Spleen (tissue), 11 donors: ENCODE results near the gene TM4SF4. TPM values are rescaled to one million over a fixed set of nuclear protein-coding genes. Genes with fewer than 3 reads are reported as not detected.

ENCODE experiments used
- DNase-seq: peaks from one replicate; pipeline ENCODE4 v3.0.0-alpha.2; 2020
- H3K27ac ChIP-seq, 8 donors: fragments of 200-600 bp; sonication (generic) in 7 of 8; 1 replicate in 4 of 8; 2 replicates in 4 of 8; pipeline versions ENCODE4 v1.5.0 to v1.8.0; 2016 to 2021; ENCODE audit warnings: inconsistent platforms in 4 of 8, mild to moderate bottlenecking in 4 of 8, moderate library complexity in 1 of 8
- H3K27me3 ChIP-seq, 7 donors: fragments of 200-600 bp; sonication (generic) in 6 of 7; replicated peaks in 1 of 7; 1 replicate in 4 of 7; 2 replicates in 3 of 7; pipeline versions ENCODE4 v1.5.0 to v1.8.0; 2016 to 2021; ENCODE audit warnings: inconsistent platforms in 3 of 7, mild to moderate bottlenecking in 1 of 7
- H3K36me3 ChIP-seq, 6 donors: fragments of 200-600 bp; sonication (generic) in 5 of 6; 1 replicate in 4 of 6; 2 replicates in 2 of 6; pipeline versions ENCODE4 v1.5.0 to v1.8.0; 2016 to 2021; ENCODE audit warnings: inconsistent platforms in 2 of 6
- H3K4me1 ChIP-seq, 6 donors: fragments of 200-600 bp; sonication (generic) in 5 of 6; 1 replicate in 3 of 6; 2 replicates in 3 of 6; pipeline versions ENCODE4 v1.5.0 to v1.8.0; 2016 to 2021; ENCODE audit warnings: inconsistent platforms in 3 of 6
- H3K4me3 ChIP-seq, 8 donors: fragments of 200-600 bp; sonication (generic) in 7 of 8; 1 replicate in 4 of 8; 2 replicates in 4 of 8; pipeline versions ENCODE4 v1.5.0 to v1.8.0; 2016 to 2021; ENCODE audit warnings: inconsistent platforms in 4 of 8, mild to moderate bottlenecking in 4 of 8, moderate library complexity in 2 of 8
- H3K9me3 ChIP-seq, 8 donors: fragments of 200-600 bp; sonication (generic) in 7 of 8; 1 replicate in 4 of 8; 2 replicates in 4 of 8; pipeline versions ENCODE4 v1.5.0 to v1.8.0; 2016 to 2021; ENCODE audit warnings: inconsistent platforms in 4 of 8
- CTCF ChIP-seq, 11 experiments: fragments of 200-600 bp in 7 of 11; fragments of 450-650 bp in 4 of 11; sonication (generic) in 4 of 11; IDR thresholded peaks in 8 of 11; conservative IDR thresholded peaks in 3 of 11; 1 replicate in 7 of 11; 2 replicates in 4 of 11; pipeline versions ENCODE4 v1.4.0 to v1.8.0; 2016 to 2021; ENCODE audit warnings: antibody characterized with exemption in 11 of 11, inconsistent platforms in 4 of 11, mild to moderate bottlenecking in 1 of 11
- POLR2A ChIP-seq, 3 donors: fragments of 450-650 bp; IDR thresholded peaks; one replicate each; pipeline ENCODE4 v1.5.1; 2017; ENCODE audit warnings: antibody characterized with exemption in 3 of 3, mild to moderate bottlenecking in 1 of 3
- POLR2AphosphoS5 ChIP-seq, 3 donors: sonication (generic); formaldehyde crosslinking; IDR thresholded peaks; one replicate each; pipeline ENCODE4 v1.5.1; 2017; ENCODE audit warnings: antibody characterized with exemption in 3 of 3
- WGBS, 5 donors: extraction: QIAGEN DNeasy Blood & Tissue Kit in 3 of 5; methylation state at CpG; one replicate each; pipeline versions ENCODE4 v1.1.5 to v1.1.7; 2013 to 2018; 5-methylcytosine and 5-hydroxymethylcytosine counted together
- intact Hi-C: fragments of 100-400 bp; cut with DNase I; formaldehyde crosslinking; loops from one replicate; pipeline ENCODE4 v1.15.0; 2023; ENCODE audit warnings: low total_unique reads
- polyA plus RNA-seq, 3 donors: library from polyadenylated mRNA; stranded (reverse); fragments of 200-250 nt; gene quantifications; one replicate each; pipeline ENCODE4 v1.2.1, GENCODE V29; 2013
- total RNA-seq, 7 donors: library from RNA; depleted of rRNA in 3 of 7; stranded (reverse); fragments of >200 nt in 3 of 7; fragmentation: NEBNext Ultra II Directional in 4 of 7; extraction: Animal tissue kit (Norgen Biotek cat#: 25700) in 4 of 7; gene quantifications; one replicate each; pipeline versions ENCODE4 v1.1.0 to v1.2.1, GENCODE V29; 2016 to 2021
- donor health status: healthy with polysubstance abuse.
- donor health status: DM: no; HTN: no; CAD: no; lungs with moderate emphysema.
- donor health status: DM: no; HTN: no; CAD: no.
- donor health status: Bipolar disorder and iron deficiency.
- donor health status: healthy.
- donor health status: DM: no; HTN: no; CAD: no.
- donor health status: DM: yes; HTN: yes; CAD: no.

The TM4SF4 gene
- total and polyA plus RNA-seq, 10 donors = 0.11 to 0.29 TPM; not detected in 8

- Histone ChIP-seq H3K27me3 (no peaks in the 10 kb centered on the region), H3K4me1 (peaks cover 0 to 3% (median 0%) of the 10 kb centered on the region in 6 donors), H3K9me3 (no peaks in the 10 kb centered on the region), H3K36me3 (no peaks in the 10 kb centered on the region), H3K27ac (peak overlapping the region in 3 of 8 donors; percentile 2 to 25 (median 21)), H3K4me3 (no peak overlapping the region)
- DNase-seq = no peak
- intact Hi-C loops = no loop called here
- TF ChIP-seq POLR2AphosphoS5 (IDR thresholded peaks at IDR 0.05) (no peak), POLR2A (IDR thresholded peaks at IDR 0.05) (no peak), CTCF (IDR thresholded peaks at IDR 0.05 in 8 of 11, conservative IDR thresholded peaks at IDR 0.05 in 3 of 11) (no peak)
- 77 to 87% (median 84%) methylated on average over 6 of the region's 6 CpGs for WGBS, 5 donors
Measured at GRCh38 chr3:149459491-149460059, 14.9 kb upstream of the TM4SF4 start.

- TF ChIP-seq CTCF (IDR thresholded peaks at IDR 0.05 in 8 of 11, conservative IDR thresholded peaks at IDR 0.05 in 3 of 11) (no peak), POLR2A (IDR thresholded peaks at IDR 0.05) (no peak), POLR2AphosphoS5 (IDR thresholded peaks at IDR 0.05) (no peak)
- H3K36me3 ChIP-seq = no peaks in the 10 kb centered on the region
- 61 to 91% (median 70%) methylated on average over 1 of the region's 1 CpG for WGBS, 5 donors
- intact Hi-C loops = no loop called here
- H3K9me3 ChIP-seq = no peaks in the 10 kb centered on the region
- H3K27me3 ChIP-seq = no peaks in the 10 kb centered on the region
- peak overlapping the region in 2 of 8 donors; percentile 2 to 25 for H3K27ac ChIP-seq
- no peak for DNase-seq
- H3K4me3 ChIP-seq = no peak overlapping the region
- H3K4me1 ChIP-seq = peaks cover 0 to 8% (median 0%) of the 10 kb centered on the region in 6 donors
Measured at GRCh38 chr3:149460117-149460516, 14.4 kb upstream of the TM4SF4 start.

- no peak overlapping the region for H3K4me3 ChIP-seq
- no peak for TF ChIP-seq CTCF (IDR thresholded peaks at IDR 0.05 in 8 of 11, conservative IDR thresholded peaks at IDR 0.05 in 3 of 11)
- TF ChIP-seq POLR2AphosphoS5 (IDR thresholded peaks at IDR 0.05) = no peak
- TF ChIP-seq POLR2A (IDR thresholded peaks at IDR 0.05) = no peak
- H3K27me3 ChIP-seq = no peaks in the 10 kb centered on the region
- intact Hi-C loops = no loop called here
- DNase-seq = no peak
- H3K4me1 ChIP-seq = peaks cover 0 to 9% (median 0%) of the 10 kb centered on the region in 6 donors
- no peaks in the 10 kb centered on the region for H3K9me3 ChIP-seq
- no peak overlapping the region for H3K27ac ChIP-seq
- WGBS, 5 donors = 76 to 98% (median 88%) methylated on average over 3 of the region's 3 CpGs
- no peaks in the 10 kb centered on the region for H3K36me3 ChIP-seq
Measured at GRCh38 chr3:149462051-149462450, 12.4 kb upstream of the TM4SF4 start.

- TF ChIP-seq POLR2AphosphoS5 (IDR thresholded peaks at IDR 0.05) (no peak), CTCF (IDR thresholded peaks at IDR 0.05 in 8 of 11, conservative IDR thresholded peaks at IDR 0.05 in 3 of 11) (no peak), POLR2A (IDR thresholded peaks at IDR 0.05) (no peak)
- H3K4me3 ChIP-seq = no peak overlapping the region
- 77 to 92% (median 86%) methylated on average over 2 of the region's 2 CpGs for WGBS, 5 donors
- H3K27me3 ChIP-seq = no peaks in the 10 kb centered on the region
- no peak overlapping the region for H3K27ac ChIP-seq
- no peaks in the 10 kb centered on the region for H3K36me3 ChIP-seq
- intact Hi-C loops = no loop called here
- DNase-seq = no peak
- peaks cover 0 to 9% (median 0%) of the 10 kb centered on the region in 6 donors for H3K4me1 ChIP-seq
- H3K9me3 ChIP-seq = no peaks in the 10 kb centered on the region
Measured at GRCh38 chr3:149462581-149463011, 11.9 kb upstream of the TM4SF4 start.
